T47D (cell line): Measurements from ENCODE around the gene TRPM4.
"Not testable (repeated sequence)": the region's sequence is repeated elsewhere in the genome, so short reads cannot be mapped to it uniquely, and the experiment has no call there.

Experiments
- DNase-seq, 2 experiments: peaks; one replicate each; pipeline versions ENCODE4 v3.0.0 to v3.0.0-alpha.2; 2011 to 2012; ENCODE audit warnings: low read depth in 1 of 2, low spot score in 1 of 2
- JUND ChIP-seq: IDR thresholded peaks from 2 replicates; pipeline ENCODE4 v1.6.1; 2012; ENCODE audit warnings: low read depth
- in situ Hi-C: cut with HindIII; loops from 2 replicates; pipeline ENCODE4 v1.10.0; 2016; ENCODE audit warnings: low sequenced_read_pairs, low pct_unique_long_range_greater_than_20kb

Gene TRPM4

DNA sequence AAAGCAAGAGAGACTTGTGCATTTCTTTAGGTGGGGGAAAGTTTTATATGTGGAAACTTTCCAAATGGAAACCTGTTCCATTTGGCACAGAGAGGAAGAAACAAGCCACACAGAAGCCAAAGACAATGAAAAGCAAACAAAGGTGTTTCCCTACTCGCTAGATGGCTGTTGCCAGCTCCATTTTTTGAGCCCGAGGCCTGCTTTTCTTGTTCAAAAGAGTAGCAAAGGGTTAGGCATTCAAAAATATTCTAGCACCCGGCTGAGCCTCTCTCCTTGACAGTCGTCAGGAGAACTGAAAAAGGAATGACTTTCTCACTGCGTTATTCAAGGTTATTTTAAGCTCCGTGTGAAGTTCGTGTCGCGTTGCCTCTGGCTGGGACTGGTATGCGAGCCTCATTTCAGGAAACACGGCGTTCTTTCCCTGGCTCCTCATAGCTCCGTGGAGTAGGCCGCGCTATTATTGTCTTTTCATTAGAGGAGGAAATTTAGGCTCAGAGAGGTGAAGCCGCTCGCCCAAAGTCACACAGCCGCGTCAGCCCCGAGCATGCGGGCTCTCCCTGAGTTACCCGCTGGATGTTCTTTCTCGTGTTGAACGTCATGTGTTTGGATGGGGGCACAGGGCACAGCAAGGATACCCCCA is 7.6 kb downstream of the TRPM4 start:
- TF ChIP-seq JUND, result no peak
- in situ Hi-C loops, result no loop called here
- DNase-seq, result peak; percentile 51 to 89

DNA sequence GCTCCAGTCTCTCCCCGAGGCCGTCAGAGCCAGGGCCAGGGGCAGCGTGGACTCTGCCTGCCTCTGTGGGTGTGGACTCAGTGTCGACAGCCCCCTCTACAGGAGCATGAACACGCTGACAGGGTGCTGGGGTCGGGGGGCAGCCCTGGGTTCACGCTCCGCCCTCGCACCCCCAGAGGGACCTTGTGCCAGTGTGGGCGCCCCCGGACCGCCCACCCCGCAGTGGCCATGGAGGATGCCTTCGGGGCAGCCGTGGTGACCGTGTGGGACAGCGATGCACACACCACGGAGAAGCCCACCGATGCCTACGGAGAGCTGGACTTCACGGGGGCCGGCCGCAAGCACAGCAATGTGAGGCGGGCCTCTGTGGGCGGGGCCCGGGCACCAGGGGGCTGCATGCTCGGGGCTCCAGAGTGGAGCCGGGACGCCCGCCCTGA is 8.3 kb downstream of the TRPM4 start:
- TF ChIP-seq JUND, result no peak
- DNase-seq, result no peak
- in situ Hi-C loops, result no loop called here

DNA sequence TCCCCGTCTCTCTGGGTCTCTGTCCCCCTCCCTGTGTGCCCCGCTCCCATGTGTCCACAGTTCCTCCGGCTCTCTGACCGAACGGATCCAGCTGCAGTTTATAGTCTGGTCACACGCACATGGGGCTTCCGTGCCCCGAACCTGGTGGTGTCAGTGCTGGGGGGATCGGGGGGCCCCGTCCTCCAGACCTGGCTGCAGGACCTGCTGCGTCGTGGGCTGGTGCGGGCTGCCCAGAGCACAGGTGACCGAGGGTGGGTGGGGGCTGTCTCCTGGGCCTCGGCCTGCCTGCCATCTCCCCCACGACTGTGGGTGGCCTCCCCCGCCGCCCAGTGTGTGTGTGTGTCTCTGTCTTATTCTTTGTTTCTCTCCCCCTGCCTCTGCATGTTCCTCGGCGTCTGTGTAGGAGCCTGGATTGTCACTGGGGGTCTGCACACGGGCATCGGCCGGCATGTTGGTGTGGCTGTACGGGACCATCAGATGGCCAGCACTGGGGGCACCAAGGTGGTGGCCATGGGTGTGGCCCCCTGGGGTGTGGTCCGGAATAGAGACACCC is 10.3 kb downstream of the TRPM4 start:
- DNase-seq, result no peak
- in situ Hi-C loops, result no loop called here
- no peak for TF ChIP-seq JUND

DNA sequence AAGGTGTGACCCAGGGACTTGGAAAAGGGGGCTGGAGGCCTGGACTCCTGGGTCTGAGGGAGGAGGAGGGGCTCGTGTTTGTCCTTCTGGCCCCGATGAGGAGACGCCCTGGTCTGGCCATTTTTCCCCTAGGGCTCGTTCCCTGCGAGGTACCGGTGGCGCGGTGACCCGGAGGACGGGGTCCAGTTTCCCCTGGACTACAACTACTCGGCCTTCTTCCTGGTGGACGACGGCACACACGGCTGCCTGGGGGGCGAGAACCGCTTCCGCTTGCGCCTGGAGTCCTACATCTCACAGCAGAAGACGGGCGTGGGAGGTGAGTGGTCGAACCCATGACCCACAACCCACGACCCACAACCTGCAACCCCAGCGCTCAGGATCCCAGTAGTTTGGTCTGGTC is 10.8 kb downstream of the TRPM4 start:
- DNase-seq, result no peak
- no peak for TF ChIP-seq JUND
- in situ Hi-C loops, result no loop called here

DNA sequence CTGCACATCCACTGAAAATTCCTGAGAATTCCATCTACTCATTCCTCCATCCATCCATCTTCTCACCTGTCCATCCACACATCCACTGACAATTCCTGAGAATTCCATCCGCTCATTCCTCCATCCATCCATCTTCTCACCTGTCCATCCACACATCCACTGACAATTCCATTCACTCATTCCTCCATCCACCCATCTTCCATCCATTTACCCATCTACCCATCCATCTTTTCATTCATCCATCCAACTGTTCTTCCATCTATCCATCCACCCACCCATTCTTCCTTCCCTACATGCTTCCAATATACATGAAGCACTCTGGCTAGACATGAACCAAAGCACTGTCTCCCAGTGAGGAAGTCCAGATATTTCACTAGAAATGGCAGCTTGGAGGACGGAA is 15.6 kb downstream of the TRPM4 start:
- DNase-seq, result no peak
- in situ Hi-C loops, result no loop called here
- TF ChIP-seq JUND, result no peak

DNA sequence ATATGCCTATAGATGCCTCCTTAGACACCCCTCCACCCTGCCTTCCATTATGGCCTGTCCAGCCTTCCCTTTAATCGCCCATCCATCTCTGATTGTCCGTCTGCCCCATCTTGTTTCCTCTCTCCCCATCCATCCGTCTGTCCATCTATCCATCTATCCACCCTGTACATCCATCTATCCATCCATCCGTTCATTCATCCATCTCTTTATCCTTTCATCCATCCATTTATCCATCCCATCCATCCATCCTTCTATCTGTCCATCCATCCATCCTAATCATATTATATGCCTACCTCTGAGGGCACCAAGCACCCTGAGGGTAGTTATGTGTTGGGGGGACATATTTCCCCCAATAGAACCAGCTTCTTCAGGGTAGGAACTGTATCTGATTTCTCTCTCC is 23.1 kb downstream of the TRPM4 start:
- no peak for TF ChIP-seq JUND
- DNase-seq, result no peak
- in situ Hi-C loops, result no loop called here

DNA sequence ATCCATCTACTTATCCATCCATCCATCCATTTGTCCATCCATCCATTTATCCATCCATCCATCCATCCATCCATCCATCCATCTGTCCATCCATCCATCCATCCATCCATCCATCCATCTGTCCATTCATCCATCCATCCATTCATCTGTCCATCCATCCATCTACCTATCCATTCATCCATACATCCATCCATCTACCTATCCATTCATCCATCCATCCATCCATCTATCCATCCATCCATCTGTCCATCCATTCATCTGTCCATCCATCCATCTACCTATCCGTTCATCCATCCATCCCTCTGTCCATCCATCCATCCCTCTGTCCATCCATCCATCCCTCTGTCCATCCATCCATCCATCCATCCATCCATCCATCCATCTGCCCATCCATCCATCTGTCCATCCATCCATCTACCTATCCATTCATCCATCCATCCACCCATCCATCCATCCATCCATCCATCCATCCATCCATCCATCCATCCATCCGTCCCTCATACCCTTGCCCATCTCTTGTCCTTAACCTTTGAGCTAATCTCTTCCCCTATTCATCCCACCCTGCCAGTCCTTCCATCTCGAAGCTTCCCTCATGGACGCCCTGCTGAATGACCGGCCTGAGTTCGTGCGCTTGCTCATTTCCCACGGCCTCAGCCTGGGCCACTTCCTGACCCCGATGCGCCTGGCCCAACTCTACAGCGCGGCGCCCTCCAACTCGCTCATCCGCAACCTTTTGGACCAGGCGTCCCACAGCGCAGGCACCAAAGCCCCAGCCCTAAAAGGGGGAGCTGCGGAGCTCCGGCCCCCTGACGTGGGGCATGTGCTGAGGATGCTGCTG is 24.6 kb downstream of the TRPM4 start:
- DNase-seq, in situ Hi-C loops: not testable (repeated sequence)

DNA sequence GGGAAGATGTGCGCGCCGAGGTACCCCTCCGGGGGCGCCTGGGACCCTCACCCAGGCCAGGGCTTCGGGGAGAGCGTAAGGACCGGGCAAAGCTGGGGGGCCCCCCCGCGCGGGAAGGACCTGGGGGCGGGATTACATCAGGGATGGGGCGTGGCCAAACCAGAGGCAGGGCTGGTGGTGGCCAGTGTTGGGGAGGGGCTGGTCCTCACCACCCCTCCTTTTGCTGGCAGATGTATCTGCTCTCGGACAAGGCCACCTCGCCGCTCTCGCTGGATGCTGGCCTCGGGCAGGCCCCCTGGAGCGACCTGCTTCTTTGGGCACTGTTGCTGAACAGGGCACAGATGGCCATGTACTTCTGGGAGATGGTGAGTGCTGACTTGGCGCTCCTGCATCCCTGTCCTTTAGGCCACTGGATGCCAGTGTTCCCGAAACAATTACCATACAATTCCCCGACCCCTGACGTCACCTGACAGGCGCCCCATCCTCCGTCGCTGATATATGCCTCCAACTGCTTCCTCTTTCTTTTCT is 25.3 kb downstream of the TRPM4 start:
- no peak for TF ChIP-seq JUND
- in situ Hi-C loops, result no loop called here
- DNase-seq, result no peak

DNA sequence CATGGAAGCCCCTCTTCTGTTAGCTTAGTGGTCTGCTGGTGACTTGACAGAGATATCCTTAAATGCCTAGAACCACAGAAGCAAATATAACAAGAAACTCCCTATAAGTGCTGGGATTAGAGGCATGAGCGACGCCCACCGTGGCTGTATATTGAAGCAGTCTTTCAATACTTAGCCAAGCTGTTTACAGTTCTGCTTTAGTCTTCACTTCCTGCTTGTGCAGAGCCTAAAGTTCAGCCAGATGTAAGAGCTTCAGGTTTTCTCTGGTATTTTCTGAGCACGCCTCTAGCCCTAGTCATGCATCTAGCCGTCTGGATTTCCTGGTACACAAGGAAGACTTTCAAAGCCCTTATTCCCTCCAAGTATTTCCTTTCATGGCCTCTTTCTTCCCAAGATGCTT is 28.5 kb downstream of the TRPM4 start:
- TF ChIP-seq JUND, result no peak
- DNase-seq, result no peak
- in situ Hi-C loops, result no loop called here

DNA sequence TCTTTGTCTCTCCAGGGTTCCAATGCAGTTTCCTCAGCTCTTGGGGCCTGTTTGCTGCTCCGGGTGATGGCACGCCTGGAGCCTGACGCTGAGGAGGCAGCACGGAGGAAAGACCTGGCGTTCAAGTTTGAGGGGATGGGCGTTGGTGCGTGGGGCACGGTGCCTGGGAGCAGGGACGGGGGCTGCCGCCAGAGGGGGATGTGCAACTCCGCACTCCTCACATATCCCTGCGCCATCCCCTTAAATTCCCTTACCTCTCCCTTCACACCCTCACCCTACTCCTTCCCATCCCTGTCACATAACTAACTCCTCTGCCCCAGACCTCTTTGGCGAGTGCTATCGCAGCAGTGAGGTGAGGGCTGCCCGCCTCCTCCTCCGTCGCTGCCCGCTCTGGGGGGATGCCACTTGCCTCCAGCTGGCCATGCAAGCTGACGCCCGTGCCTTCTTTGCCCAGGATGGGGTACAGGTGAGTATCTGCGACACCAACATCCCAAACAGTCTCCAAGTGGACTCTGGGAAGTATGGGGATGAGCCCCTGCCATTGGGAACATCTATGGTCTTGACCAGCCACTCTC is 31.1 kb downstream of the TRPM4 start:
- no peak for DNase-seq
- TF ChIP-seq JUND, result no peak
- in situ Hi-C loops, result no loop called here

DNA sequence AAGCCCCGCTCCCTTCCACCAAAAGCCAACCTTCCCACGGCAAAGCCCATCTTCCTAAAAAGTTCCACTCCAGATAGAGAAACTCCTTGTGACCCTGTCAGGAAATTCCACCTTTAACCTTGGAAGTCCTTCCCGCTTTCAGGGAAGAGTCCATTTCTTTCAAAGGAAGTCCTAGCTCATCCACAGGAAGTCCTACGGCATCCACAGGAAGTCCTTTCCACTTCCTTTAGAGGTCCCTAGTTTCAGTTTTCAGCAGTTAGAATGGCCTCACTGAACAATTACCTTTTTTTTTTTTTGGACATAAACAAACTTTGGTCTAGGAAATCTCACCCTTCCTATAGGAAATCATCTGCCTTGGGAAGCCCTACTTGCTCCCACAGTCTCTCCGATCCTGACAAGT is 31.7 kb downstream of the TRPM4 start:
- in situ Hi-C loops, result no loop called here
- TF ChIP-seq JUND, result no peak
- DNase-seq, result no peak

DNA sequence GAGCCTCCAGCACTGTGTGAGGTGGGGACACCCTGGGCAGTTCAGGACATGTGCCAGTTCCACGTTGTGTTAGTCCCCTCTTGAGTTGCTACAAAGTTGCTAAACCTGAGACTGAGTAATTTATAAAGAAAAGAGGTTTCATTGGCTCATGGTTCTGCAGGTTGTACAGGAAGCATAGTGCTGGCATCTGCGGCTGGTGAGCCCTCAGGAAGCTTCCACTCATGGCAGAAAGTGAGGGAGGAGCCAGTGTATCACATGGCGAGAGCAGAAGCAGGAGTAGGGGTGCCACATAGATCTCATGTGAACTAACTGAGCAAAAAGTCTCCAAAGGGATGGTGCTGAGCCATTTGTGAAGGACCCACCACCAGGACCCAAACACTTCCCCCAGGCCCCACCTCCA is 33.2 kb downstream of the TRPM4 start:
- TF ChIP-seq JUND, result no peak
- in situ Hi-C loops, result no loop called here
- DNase-seq, result no peak

DNA sequence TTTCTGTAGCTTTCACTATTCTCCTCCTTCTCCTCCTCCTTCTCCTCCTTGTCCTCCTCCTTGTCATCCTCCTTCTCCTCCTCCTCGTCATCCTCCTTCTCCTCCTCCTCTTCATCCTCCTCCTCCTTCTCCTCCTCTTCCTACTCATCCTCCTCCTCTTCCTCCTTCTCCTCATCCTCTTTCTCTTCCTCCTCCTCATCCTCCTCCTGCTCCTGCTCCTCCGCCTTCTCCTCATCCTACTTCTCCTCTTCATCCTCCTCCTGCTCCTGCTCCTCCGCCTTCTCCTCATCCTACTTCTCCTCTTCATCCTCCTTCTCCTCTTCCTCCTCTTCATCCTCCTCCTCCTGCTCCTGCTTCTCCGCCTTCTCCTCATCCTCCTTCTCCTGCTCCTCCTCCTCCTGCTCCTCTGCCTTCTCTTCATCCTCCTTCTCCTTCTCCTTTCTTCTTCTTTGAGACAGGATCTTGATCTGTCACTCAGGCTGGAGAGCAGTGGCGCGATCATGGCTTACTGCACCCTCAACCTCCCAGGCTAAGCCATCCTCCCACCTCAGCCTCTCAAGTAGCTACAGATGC is 36.3 kb downstream of the TRPM4 start:
- DNase-seq, result no peak
- in situ Hi-C loops, result no loop called here
- TF ChIP-seq JUND, result no peak
